Panc1 (cell line): Measurements from ENCODE around the gene MAMSTR. TPM values are rescaled to one million over a fixed set of nuclear protein-coding genes. Genes with fewer than 3 reads are reported as not detected.

Source experiments
- ATAC-seq: fragments of 200-7000 bp; cut with Tn5 transposase; 2 replicates; pipeline ENCODE4 v1.9.1; 2020; ENCODE audit warnings: mild to moderate bottlenecking, moderate library complexity
- BruUV-seq: library from RNA; stranded (reverse); fragments of 400-500 nt; replicated peaks from 2 replicates; lab custom pipeline; 2021; lab: Mats Ljungman, UMichigan
- CTCF ChIA-PET: fragments of 300-600 bp; sonication (Branson Sonifier 250); formaldehyde crosslinking; loops from one replicate; lab custom pipeline; 2022; ENCODE audit warnings: antibody characterized with exemption; lab: Charles Lee
- POLR2A ChIA-PET: fragments of 300-600 bp; sonication (Branson Sonifier 250); formaldehyde crosslinking; loops from one replicate; lab custom pipeline; 2022; ENCODE audit warnings: antibody characterized with exemption; lab: Charles Lee
- DNase-seq: peaks from one replicate; pipeline ENCODE4 v3.0.0-alpha.2; 2010; ENCODE audit warnings: low read depth, low spot score
- H3K27ac ChIP-seq: 2 replicates; pipeline ENCODE4 v1.5.1; 2011; ENCODE audit warnings: mild to moderate bottlenecking, low read length, inconsistent platforms
- H3K27me3 ChIP-seq: fragments of 200-500 bp; sonication (Bioruptor generic); 2 replicates; pipeline ENCODE4 v1.6.0; 2014; ENCODE audit warnings: low read length, inconsistent platforms; ENCODE audit not compliant: control insufficient read depth, insufficient read depth
- H3K36me3 ChIP-seq: fragments of 200-500 bp; sonication (Bioruptor generic); 2 replicates; pipeline ENCODE4 v1.5.1; 2014; ENCODE audit warnings: inconsistent platforms, mild to moderate bottlenecking, low read length, moderate library complexity; ENCODE audit not compliant: control insufficient read depth, insufficient read depth
- H3K4me1 ChIP-seq: 2 replicates; pipeline ENCODE4 v1.5.1; 2011; ENCODE audit warnings: inconsistent platforms, mild to moderate bottlenecking, low read length, moderate library complexity; ENCODE audit not compliant: control insufficient read depth, insufficient read depth
- H3K4me3 ChIP-seq, 2 experiments: 2 replicates each; pipeline ENCODE4 v1.5.1; 2011 to 2012; ENCODE audit warnings: low read depth in 2 of 2, low read length in 2 of 2, mild to moderate bottlenecking in 2 of 2, inconsistent platforms in 1 of 2, moderate library complexity in 1 of 2
- H3K9me3 ChIP-seq: fragments of 200-500 bp; sonication (Bioruptor generic); 2 replicates; pipeline ENCODE4 v1.5.1; 2014; ENCODE audit warnings: low read depth, mild to moderate bottlenecking, inconsistent platforms, low read length, moderate library complexity; ENCODE audit not compliant: control insufficient read depth, insufficient read depth
- POLR2AphosphoS5 ChIP-seq: IDR thresholded peaks from 2 replicates; pipeline ENCODE4 v1.6.1; 2012; ENCODE audit warnings: mild to moderate bottlenecking, low read depth, low read length, moderate library complexity
- SIN3A ChIP-seq: IDR thresholded peaks from 2 replicates; pipeline ENCODE4 v1.6.1; 2012; ENCODE audit warnings: low read depth, mild to moderate bottlenecking, low read length, moderate library complexity, borderline replicate concordance; ENCODE audit not compliant: insufficient read depth
- TCF7L2 ChIP-seq: IDR thresholded peaks from 2 replicates; pipeline ENCODE4 v1.6.1; 2011; ENCODE audit warnings: mild to moderate bottlenecking, low read depth, low read length, inconsistent platforms
- in situ Hi-C: cut with HindIII; loops from 2 replicates; pipeline ENCODE4 v1.10.0; 2016; ENCODE audit warnings: low sequenced_read_pairs, low pct_unique_long_range_greater_than_20kb
- intact Hi-C: fragments of 100-400 bp; cut with micrococcal nuclease; formaldehyde crosslinking; loops from one replicate; pipeline ENCODE4 v1.10.0; 2022; ENCODE audit not compliant: unreplicated experiment
- total RNA-seq: library from RNA; stranded (reverse); gene quantifications from one replicate; pipeline ENCODE4 v1.2.1, GENCODE V29; 2021; ENCODE audit not compliant: unreplicated experiment
- TF ChIP-seq, protein P1 (sequence below): fragments of 450-650 bp; IDR thresholded peaks from 2 replicates; pipeline ENCODE4 v1.5.1; 2017; ENCODE audit warnings: mild to moderate bottlenecking
- TF ChIP-seq, protein P2 (sequence below), 2 experiments: IDR thresholded peaks; 2 replicates each; pipeline ENCODE4 v1.6.1; 2011 to 2012; ENCODE audit warnings: low read depth in 2 of 2, control low read depth in 1 of 2, low read length in 1 of 2, mild to moderate bottlenecking in 1 of 2, moderate library complexity in 1 of 2; ENCODE audit not compliant: insufficient read depth in 1 of 2

Gene MAMSTR
- total RNA-seq, 1 experiment from 2014 or later: 3.3 TPM

DNA sequence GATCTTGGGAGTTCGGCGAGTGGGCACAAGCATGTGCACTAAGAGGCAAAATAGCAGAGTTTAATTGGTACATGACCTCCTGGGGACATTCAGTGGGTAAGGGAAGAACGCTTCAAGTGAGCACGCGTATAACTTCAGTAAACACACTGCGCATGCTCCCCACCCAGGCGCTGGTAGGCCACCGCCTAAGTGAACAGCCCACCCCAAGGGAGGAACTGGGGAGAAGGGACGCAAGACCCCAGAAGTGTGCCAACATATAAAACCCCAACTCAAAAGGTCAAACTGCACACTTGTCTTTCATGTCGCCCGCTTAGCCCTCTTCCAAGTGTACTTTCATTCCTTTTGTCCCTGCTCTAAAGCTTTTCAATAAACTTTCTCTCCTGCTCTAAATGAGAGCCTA lies 36.2 kb downstream of the MAMSTR start:
- no peak overlapping the region for H3K27ac ChIP-seq
- no peaks in the 10 kb centered on the region for H3K9me3 ChIP-seq
- ChIA-PET CTCF (no interaction called here), POLR2A (no interaction called here)
- ATAC-seq (no peak), DNase-seq (no peak)
- H3K27me3 ChIP-seq: no peaks in the 10 kb centered on the region
- H3K4me3 ChIP-seq: no peak overlapping the region
- BruUV-seq: no TSS peak
- H3K36me3 ChIP-seq: no peaks in the 10 kb centered on the region
- intact Hi-C loops (no loop called here), in situ Hi-C loops (no loop called here)
- no peaks in the 10 kb centered on the region for H3K4me1 ChIP-seq
- TF ChIP-seq, protein P1, sequence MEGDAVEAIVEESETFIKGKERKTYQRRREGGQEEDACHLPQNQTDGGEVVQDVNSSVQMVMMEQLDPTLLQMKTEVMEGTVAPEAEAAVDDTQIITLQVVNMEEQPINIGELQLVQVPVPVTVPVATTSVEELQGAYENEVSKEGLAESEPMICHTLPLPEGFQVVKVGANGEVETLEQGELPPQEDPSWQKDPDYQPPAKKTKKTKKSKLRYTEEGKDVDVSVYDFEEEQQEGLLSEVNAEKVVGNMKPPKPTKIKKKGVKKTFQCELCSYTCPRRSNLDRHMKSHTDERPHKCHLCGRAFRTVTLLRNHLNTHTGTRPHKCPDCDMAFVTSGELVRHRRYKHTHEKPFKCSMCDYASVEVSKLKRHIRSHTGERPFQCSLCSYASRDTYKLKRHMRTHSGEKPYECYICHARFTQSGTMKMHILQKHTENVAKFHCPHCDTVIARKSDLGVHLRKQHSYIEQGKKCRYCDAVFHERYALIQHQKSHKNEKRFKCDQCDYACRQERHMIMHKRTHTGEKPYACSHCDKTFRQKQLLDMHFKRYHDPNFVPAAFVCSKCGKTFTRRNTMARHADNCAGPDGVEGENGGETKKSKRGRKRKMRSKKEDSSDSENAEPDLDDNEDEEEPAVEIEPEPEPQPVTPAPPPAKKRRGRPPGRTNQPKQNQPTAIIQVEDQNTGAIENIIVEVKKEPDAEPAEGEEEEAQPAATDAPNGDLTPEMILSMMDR: no peak
- TF ChIP-seq SIN3A: no peak

DNA sequence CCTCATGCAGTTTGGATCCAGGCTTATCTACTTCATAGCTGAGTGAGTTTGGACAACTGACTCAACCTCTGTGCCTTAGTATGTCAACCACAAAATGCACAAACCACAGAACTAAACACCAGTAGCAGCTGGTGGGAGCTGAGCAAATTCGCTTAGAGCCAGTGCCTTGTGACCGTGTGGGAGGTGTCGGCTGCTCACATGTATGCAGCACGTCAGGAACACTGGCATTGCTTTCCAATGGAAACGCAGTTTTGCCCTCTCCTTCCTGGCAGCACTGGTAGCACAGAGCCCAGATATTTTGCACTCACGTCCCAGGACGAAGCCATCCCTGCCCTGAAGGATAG lies 38.4 kb downstream of the MAMSTR start:
- H3K9me3 ChIP-seq: no peaks in the 10 kb centered on the region
- TF ChIP-seq, protein P1: no peak
- TF ChIP-seq, protein P2, sequence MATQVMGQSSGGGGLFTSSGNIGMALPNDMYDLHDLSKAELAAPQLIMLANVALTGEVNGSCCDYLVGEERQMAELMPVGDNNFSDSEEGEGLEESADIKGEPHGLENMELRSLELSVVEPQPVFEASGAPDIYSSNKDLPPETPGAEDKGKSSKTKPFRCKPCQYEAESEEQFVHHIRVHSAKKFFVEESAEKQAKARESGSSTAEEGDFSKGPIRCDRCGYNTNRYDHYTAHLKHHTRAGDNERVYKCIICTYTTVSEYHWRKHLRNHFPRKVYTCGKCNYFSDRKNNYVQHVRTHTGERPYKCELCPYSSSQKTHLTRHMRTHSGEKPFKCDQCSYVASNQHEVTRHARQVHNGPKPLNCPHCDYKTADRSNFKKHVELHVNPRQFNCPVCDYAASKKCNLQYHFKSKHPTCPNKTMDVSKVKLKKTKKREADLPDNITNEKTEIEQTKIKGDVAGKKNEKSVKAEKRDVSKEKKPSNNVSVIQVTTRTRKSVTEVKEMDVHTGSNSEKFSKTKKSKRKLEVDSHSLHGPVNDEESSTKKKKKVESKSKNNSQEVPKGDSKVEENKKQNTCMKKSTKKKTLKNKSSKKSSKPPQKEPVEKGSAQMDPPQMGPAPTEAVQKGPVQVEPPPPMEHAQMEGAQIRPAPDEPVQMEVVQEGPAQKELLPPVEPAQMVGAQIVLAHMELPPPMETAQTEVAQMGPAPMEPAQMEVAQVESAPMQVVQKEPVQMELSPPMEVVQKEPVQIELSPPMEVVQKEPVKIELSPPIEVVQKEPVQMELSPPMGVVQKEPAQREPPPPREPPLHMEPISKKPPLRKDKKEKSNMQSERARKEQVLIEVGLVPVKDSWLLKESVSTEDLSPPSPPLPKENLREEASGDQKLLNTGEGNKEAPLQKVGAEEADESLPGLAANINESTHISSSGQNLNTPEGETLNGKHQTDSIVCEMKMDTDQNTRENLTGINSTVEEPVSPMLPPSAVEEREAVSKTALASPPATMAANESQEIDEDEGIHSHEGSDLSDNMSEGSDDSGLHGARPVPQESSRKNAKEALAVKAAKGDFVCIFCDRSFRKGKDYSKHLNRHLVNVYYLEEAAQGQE (IDR thresholded peaks at IDR 0.05; ENCODE audit: insufficient read depth in 1 of 2, low read depth in 2 of 2, low read length in 1 of 2): no peak
- TF ChIP-seq POLR2AphosphoS5 (no peak), SIN3A (no peak), TCF7L2 (no peak)
- no peaks in the 10 kb centered on the region for H3K4me1 ChIP-seq
- no peaks in the 10 kb centered on the region for H3K27me3 ChIP-seq
- intact Hi-C loops (no loop called here), in situ Hi-C loops (no loop called here)
- no peak overlapping the region for H3K27ac ChIP-seq
- ATAC-seq: no peak
- no peak for DNase-seq
- POLR2A ChIA-PET: no interaction called here
- no TSS peak for BruUV-seq
- H3K4me3 ChIP-seq: no peak overlapping the region
- no peaks in the 10 kb centered on the region for H3K36me3 ChIP-seq
- CTCF ChIA-PET: no interaction called here
